ENCODE data around the gene ZC3H4.
"Not testable (repeated sequence)": the region's sequence is repeated elsewhere in the genome, so short reads cannot be mapped to it uniquely, and the experiment has no call there.

ZC3H4 gene

DNA sequence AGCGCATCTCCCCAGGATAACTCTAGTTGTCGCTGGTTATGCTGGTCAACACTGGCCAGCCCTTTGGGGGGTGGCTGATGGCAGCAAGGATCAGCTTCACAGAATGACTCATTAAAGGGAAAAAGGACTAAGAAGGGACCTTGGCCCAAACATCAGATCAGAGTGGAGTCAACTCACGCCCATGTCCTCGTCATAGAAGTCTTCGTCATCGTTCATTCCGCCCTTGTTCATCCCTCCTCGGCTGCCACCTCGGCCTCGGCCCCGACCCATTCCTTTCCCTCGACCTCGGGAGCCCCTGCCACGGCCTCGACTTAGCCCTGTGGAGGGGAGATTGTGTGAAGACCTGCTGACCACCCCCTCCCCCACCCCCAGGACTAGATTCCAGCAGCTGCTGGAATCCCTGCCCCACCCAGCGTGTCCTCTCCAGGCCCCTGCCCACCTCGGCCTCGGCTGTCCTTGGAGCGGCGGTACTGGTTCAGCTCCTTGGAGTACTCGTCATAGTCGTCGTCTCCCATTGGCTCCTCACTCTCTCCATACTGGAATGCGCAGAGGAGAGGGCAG, 28.6 kb downstream of the ZC3H4 start:
- no peak for DNase-seq (ENCODE audit: low read depth in 3 of 3)

DNA sequence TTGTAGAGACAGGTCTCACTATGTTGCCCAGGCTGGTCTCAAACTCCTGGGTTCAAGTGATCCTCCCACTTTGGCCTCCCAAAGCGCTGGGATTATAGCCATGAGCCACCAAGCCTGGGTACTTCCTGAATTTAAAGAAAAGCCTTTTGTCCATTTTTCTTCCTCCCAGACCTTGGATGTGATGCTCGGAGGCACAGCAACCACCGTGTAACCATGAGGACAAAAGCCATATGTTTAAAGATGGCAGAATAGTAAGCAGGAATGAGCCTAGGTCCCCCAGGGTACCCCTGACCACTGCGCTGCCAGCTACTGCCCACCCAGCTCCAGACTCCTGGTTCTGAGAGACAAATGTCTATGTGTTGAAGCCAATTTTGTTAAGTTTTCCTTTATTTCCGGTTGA, 31.1 kb downstream of the ZC3H4 start:
- DNase-seq (ENCODE audit: low read depth in 3 of 3), result no peak

DNA sequence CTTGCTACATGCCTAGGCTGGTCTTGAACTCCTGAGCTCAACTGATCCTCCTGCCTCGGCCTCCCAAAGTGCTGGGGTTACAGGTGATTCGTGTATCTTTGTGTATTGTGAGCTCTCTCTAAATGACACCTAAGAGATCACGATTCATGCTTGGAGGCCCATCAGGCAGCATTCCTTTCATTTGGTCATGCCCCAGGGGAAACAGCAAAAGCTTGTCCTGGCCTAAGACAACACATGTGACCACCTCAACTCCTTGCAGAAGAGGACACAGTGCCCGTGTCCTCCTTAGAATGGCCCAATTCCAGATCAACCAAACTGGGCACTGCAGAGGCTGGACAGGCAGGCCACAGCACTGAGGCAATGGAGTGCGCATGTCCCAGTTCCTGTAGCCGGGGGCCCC, 32.5 kb downstream of the ZC3H4 start:
- no peak for DNase-seq (ENCODE audit: low read depth in 3 of 3)

DNA sequence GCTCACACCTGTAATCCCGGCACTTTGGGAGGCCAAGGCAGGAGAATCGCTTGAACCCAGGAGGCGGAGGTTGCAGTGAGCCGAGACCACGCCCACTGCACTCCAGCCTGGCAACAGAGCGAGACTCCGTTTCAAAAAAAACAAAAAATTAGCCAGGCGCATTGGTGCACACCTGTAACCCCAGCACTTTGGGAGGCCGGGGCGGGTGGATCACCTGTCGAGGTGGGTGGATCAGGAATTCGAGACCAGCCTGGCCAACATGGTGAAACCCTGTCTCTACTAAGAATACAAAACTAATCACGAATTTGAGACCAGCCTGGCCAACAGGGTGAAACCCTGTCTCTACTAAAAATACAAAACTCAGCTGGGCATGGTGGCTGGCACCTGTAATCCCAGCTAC, 35.2 kb downstream of the ZC3H4 start:
- not testable (repeated sequence) for DNase-seq (ENCODE audit: low read depth in 3 of 3)

DNA sequence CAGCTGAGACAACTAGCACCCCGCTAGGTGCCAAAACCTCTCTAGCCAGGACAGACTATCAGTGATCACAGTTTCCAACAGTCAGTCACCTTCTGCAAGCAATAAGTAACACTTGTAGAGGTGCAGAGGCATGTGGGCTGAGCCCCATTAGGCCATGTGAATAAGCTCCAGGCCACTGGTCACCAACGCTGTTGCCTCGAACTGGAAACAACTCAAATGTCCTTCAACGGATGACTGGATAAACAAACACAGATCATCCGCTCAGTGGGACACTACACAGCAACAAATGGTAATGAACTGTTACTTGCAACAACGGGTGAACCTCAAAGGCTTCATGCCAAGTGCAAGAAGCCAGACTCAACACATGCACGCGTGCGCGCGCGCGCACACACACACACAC, 37.6 kb downstream of the ZC3H4 start:
- DNase-seq (ENCODE audit: low read depth in 3 of 3), result no peak

DNA sequence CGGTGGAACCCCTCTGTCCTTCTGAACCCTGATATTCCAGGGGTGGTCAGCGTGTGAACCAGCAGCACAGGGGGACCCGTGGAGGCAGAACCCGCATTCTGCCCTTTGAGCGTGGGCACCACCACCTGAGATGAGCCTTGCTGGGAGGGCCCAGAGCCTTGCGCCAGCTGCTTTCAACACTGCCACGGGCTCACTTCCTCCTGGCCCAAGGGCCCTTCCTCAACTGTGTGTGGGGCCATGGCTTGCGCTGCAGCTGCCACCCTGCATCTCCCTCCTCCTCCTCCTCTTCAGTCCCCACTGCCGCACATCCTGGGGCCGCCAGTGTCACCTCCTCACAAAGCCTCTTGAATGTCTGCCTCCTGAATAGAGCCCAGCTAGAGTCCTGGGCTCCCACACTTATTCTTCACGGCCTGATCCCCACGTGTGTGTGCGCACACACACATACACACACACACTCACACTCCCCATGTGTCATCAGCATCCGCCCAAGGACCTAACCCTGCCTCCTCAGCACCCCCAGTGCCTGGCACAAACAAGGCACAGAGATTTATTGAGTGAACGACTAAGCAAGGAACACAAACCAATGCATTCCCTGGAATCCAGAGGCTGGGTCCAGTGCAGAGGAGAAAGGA, 38.3 kb downstream of the ZC3H4 start:
- DNase-seq (ENCODE audit: low read depth in 3 of 3), result no peak

DNA sequence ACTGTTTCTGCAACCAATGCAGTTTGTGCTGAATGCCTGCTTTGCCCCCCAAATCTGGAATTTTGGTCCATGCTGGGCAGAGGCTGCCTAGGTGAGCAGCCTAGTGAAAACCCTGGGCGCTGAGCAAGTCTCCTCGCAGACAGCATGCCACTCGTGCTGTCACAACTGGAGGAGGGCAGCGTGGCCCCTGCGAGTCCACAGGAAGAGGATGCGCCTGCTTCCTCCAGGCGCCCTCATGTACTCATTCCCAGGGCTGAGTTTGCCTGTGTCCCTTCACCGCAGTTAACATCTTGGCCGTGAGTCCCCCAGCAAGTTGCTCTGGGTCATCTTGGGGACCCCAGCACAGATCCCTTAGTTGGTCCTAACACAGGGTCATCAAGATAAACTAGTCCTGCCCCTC, 39.0 kb downstream of the ZC3H4 start:
- no peak for DNase-seq (ENCODE audit: low read depth in 3 of 3)

DNA sequence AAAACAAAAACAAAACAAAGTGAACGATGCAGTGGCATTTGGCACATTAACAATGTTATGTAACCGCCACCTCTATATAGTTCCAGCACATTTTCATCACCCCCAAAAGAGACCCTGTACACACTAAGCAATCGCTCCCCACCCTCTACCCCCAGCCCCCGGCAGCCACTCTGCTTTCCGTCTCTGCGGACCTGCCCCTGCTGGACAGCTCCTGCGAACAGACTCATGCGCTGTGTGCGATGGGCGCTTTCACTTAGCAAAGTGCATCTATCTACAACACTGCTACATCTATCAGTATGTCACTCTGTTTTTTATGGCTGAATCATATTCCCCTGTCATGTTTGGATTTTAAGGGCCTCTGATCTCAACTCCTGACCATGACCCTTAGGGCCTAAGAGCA, 40.0 kb downstream of the ZC3H4 start:
- no peak for DNase-seq (ENCODE audit: low read depth in 3 of 3)

DNA sequence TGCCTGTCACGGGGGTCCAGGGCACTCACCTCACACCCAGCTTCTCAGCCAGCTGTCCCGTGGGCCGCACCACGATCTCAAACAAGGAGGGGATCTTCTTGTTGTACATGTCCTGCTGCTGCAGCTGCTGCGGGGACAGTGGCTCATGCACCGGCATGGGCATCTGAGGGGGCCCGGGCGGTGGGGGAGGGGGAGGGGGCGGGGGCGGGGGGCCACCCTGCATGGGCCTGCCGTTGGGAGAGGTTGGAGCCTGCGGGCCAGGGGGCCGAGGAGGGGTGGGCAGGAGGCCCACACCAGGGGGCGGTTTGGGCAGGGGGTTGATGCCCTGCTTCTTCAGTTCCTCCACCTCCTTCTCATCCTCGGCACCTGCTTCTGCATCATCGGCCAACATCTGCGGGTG, 41.3 kb downstream of the ZC3H4 start:
- no peak for DNase-seq (ENCODE audit: low read depth in 3 of 3)

DNA sequence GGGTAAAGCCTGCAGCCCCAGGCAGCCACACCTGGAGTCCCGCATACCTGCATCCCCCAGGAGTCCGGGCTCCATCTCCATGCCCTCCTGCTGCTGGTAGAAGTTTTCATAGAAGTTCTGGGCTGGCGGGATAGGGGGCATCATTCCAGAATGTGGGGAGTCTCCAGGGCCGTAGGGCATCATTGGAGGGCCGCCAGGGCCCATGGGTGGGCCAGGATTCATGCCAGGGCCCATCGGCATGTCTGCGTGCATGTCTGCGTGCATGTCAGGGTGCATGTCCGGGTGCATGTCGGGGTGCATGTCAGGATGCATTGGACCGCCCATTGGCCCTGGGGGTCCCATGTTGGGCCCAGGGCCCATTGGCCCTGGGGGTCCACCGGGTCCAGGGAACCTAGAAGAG, 41.8 kb downstream of the ZC3H4 start:
- DNase-seq (ENCODE audit: low read depth in 3 of 3), result no peak

DNA sequence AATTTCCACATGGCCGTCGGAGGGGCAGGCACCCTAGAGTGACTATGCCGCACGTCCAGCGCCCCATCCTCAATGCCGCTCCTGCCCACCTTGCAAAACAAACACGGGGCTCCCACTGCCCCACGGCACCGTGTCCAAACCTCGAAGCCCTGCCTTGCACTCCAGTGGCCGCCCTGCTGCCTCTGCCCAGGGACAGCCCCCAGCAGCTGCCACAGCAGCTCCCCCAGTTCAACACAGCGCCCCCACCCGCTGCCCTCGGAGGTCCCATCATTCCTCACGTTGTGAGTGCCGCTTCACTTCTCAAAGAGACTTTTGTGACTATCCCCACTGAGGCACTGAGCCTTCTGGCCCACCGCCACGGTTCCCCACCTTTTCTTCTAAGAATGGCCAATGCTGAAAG, 42.8 kb downstream of the ZC3H4 start:
- DNase-seq (ENCODE audit: low read depth in 3 of 3), result no peak

DNA sequence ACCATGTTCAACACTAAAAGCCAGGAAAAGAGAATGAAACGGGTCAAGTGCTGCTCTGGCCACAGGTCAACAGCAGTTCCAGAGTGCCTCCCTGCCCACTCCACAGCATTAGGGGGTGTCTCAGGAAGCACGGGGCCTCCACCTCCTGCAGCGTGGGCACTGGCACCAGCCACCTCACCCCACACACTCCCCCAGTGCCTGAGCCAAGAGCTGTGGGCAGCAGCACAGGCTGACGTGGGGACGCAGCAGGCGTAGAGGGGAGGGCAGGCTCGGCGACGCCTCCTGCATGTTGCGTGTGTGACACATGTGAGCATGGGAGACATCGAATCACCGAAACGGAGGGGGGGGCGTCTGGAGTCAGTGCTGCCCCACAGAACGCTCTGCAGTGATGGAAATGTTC, 43.8 kb downstream of the ZC3H4 start:
- no peak for DNase-seq (ENCODE audit: low read depth in 3 of 3)

DNA sequence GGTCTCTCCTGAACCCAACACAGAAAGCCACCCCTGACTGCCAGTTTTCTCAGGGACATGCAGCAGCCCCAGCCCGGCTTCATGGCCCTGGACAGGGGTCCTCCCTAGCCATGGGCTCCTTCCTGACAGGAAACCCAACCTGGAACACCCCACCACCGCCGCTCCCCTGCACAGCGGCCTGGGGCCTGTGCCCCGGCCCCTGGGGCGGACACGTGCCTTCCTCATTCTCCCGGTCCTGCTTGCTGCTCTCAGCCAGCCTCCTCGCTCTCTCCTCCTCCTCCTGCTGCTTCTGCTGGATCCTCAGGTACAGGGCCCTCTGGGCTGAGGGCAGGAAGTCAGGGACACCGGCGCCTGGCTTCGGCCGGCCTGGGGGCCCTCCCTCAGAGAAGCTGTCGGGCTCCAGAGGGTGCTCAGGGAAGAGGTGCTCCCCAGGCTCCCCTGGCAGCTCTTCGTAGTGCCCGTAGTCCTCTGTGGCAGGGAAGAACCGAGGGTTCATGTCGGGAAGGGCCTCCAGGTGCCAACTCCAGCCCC, 44.6 kb downstream of the ZC3H4 start:
- DNase-seq (ENCODE audit: low read depth in 3 of 3), result no peak

DNA sequence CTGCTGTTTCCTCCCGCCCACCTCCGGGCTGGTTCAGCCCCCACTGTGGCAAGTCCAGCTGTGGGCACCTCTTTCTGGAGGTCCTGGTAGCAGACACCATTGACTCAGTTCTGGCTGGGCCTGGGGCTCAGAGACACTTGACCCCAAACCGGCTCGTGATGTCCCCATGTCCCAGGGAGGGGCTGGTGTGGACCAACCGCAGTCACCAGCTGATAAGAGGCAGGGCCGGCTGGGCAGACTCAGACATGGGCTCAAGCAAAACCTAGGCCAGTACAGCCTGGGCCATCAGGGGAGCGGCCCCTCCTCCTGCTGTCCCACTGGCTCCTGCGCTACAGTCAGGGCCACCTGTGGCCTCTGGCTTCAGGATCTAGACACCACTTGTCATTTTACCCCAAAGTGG, 45.3 kb downstream of the ZC3H4 start:
- DNase-seq (ENCODE audit: low read depth in 3 of 3), result no peak

DNA sequence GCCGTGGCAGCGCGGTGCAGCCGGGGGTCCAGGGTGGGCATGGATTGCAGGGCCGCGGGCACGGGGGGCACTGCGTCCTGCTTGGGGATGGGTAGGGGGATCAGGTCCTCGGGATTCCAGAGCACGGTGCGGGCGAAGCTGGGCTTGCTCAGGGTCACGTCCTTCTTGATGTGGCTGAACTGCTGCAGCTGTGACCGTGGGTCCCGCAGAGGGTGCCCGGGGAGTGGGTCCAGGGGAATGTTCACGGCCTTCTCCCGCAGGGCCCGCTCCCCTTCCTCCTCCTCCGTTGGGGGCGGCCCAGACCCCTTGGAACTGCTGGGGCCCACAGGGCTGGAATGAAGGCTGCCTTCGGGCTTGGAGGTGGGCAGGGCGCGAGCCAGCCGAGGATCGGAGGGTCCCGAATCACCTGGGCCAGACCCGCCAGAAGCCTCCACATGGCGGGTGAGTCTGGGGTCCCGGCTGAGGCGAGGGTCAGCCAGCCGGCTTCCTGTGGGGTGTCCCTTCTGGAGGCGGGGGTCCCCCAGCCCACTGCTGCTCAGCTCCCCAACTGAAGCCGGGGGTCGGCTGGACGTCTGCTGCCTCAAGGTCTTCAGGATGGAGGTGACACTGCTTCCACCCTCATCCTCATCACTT, 46.2 kb downstream of the ZC3H4 start:
- DNase-seq (ENCODE audit: low read depth in 3 of 3), result no peak

DNA sequence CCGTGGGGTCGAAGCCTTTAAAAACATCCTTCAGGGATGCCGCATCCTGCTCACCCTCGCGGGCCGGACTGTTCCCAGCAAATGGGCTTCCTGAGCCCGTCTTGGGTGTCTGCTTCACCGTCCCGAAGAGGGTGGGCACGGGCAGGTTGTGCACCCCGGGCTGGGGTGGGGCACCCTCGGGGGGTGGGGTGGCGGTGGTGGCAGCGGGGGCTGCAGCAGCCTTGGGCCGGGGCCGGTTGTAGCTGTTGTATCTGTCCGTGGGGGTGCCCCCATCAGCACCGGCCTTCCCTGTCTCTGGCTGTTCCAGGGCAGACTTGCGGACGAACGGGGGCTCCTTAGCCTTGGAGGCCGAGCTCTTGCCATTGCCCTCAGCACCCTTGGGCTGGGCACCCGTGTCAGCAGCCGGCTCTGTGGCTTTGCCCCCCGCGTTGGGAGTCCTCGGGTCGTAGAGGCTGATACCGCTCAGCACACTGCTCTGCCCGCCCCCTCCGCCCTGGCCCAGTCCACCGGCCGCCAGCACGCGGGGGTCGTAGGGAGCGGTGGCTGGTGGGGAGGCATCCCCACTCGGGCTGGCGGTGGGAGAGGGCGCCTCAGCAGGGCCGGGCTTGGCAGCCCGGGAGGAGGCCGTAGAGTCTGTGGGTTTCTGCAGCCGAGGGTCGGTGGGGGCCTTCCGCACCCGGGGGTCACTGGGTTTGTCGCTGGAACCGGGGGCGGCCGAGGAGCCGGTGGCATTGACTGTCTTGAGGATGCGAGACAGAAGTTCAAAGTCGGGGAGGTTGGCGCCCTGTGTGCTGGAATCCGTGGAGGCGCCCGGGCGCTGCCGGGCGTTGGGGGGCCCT, 47.0 kb downstream of the ZC3H4 start:
- DNase-seq (ENCODE audit: low read depth in 3 of 3), result no peak

DNA sequence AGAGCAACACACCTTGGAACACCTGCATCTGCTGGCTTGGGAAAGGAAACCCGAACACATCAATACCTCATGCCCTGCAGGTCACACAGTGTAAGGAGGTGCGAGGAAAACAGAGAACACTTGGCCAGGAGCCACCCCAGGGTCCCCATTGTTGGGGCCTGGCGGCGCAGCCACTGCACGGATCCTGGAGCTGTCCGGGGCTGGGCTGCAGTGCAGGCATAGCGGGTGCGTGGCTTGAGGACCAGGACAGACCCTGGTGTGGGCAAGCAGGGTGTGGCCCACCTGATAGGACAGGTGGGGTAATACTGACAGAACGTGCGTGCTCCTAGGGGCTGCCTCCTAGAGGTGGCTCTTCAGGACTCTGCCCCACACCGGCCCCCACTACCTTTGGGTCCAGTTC, 48.3 kb downstream of the ZC3H4 start:
- DNase-seq (ENCODE audit: low read depth in 3 of 3), result no peak

DNA sequence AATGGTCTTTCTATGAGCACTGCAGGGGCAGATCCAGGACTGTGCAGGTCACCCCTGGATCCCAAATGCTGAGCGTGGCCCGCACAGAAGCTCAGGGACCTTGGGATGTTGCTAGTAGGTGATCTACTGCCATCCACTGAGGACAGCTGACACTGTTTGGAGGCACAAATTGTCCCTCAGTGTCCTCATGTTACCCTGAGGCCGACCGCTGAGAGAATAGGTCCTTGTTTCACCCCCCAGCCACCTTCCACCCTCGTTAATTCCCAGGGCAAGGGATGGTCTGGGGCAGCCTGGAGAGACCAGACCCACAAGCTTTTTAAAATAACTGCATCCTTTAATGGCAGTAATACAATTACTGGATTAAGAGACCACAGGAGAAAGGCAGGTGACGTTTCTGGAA, 49.7 kb downstream of the ZC3H4 start:
- DNase-seq (ENCODE audit: low read depth in 3 of 3), result no peak

DNA sequence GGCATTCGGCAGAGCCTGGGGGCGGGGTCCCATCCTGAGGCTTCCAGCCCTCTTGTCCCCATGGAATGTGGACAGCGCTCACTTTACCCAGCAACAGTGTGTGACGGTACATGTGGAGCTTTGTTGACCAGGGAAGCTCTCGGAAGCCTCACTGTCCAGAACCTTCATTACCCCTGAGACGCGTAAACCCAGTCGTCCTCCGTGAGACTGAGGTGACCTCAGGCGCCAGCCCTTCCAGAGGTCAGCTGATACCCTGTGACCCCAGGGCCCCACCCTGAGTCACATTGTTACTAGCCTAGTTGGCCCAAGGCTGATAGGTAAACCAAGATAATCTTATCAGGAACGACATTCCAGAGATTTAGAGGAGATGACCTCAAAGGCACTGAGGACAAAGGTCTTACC, 55.0 kb downstream of the ZC3H4 start:
- DNase-seq (ENCODE audit: low read depth in 3 of 3), result no peak

DNA sequence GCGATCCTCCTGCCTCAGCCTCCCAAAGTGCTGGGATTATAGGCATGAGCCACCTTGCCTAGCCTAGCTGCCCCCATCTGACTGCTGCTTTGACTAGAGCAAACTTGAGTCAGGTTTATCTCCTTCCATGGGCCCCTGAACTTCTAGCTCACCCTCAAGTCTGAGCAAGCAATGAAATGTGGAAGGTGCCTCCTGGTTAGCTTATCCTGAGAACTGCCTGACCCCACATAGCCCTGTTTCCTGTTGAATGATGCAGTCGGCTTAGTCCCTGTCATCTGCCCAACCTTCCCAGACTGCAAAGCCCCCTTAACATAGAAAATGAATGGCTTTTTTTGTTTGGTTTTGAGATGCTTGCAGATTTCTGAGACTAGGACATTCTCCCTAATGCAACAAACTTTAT, 56.2 kb downstream of the ZC3H4 start:
- no peak for DNase-seq (ENCODE audit: low read depth in 3 of 3)

DNA sequence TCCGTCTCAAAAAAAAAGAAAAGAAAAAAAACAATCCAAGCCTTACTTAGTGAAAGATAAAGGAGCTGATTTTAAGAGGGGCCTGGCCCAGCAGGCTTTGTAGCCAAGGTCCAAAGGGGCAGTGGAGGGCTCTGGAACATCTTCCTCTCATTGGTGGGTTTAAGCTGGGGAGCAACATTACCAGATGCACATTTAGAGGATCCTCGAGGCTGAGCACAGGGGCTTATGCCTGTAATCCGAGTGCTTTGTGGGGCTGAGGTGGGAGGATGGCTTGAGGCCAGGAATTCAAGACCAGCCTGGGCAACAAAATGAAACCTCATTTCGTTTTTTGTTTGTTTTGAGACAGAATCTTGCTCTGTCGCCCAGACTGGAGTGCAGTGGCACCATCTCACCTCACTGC, 57.2 kb downstream of the ZC3H4 start:
- no peak for DNase-seq (ENCODE audit: low read depth in 3 of 3)

DNA sequence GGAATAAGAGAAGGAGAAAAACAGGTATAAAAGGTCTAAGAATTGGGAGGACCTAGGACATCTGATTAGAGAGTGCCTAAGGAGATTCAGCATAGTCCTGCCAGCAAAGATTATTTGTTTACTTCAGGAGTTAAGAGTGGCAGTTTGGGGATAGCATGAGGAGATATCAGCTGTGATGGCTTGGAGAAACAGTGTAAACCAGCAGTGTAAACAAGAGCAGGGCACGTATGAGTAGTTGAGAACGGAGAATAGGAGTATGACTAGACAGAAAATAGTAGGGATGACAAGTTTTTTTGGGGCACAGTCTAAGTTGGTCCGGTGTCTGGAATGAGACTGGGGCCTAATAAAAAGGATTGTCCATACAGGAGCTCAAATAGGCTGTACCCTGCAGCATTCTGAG, 63.0 kb downstream of the ZC3H4 start:
- not testable (repeated sequence) for DNase-seq (ENCODE audit: low read depth in 3 of 3)

DNA sequence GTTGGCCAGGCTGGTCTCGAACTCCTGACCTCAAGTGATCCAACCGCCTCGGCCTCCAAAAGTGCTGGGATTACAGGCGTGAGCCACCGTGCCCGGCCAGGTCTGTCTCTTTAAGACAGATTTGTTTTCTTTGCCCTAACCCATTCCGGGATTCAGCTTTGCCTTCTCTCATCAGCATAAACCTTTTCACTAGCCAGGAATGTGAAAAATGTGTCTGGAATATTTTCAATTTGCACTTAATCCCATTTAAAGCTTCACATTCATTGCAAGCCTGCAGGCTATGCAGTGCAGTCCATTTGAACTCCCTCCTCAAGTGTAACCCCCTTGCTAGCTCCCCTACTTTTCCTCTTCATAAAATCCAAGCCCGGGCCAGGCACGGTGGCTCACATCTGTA, 64.3 kb downstream of the ZC3H4 start:
- no peak for DNase-seq (ENCODE audit: low read depth in 3 of 3)

All from stimulated activated CD4-positive, alpha-beta T cell treated with anti-CD3 and anti-CD28 coated beads, TNF-alpha, amount 100 ng/mL, for 48 hours (primary cell).